Dermis microvascular lymphatic vessel endothelial cell (primary cell): Measurements from ENCODE around the gene LENEP. TPM values are rescaled to one million over a fixed set of nuclear protein-coding genes. Genes with fewer than 3 reads are reported as not detected.

Experiments
- DNase-seq, 2 donors: peaks; one replicate each; pipeline versions ENCODE4 v3.0.0 to v3.0.0-alpha.2; 2010; ENCODE audit warnings: low read depth in 2 of 2
- total RNA-seq: library from RNA; depleted of rRNA; stranded (reverse); fragments of >200 nt; gene quantifications from 2 replicates; pipeline ENCODE4 v1.2.1, GENCODE V29; 2014

Gene LENEP
- total RNA-seq, result 0.13 and 0.38 TPM in 2 replicates

GRCh38 chr1:154993572-154994268 is at the start of gene LENEP:
LENEP (plus strand) TSS chr1:154993586; CDS start chr1:154993608, 22 bp downstream.
- no peak for DNase-seq

- DNase-seq, result peak in 1 of 2 donors; percentile 51
Observed at GRCh38 chr1:154943649-154944400, 49.6 kb upstream of the LENEP start.

GRCh38 chr1:154944401-154945159 is 48.8 kb upstream of the LENEP start:
- no peak for DNase-seq

GRCh38 chr1:154945160-154945961 is 48.0 kb upstream of the LENEP start:
- no peak for DNase-seq

- no peak for DNase-seq
Observed at GRCh38 chr1:154945962-154946850, 47.2 kb upstream of the LENEP start.

- DNase-seq, result no peak
Observed at GRCh38 chr1:154948079-154948478, 45.3 kb upstream of the LENEP start.

GRCh38 chr1:154951901-154952657 is 41.3 kb upstream of the LENEP start:
- no peak for DNase-seq

GRCh38 chr1:154952664-154953063 is 40.7 kb upstream of the LENEP start:
- DNase-seq, result no peak

GRCh38 chr1:154953611-154954038 is 39.8 kb upstream of the LENEP start:
- DNase-seq, result no peak

- no peak for DNase-seq
Observed at GRCh38 chr1:154954541-154954940, 38.8 kb upstream of the LENEP start.

GRCh38 chr1:154955039-154955717 is 38.2 kb upstream of the LENEP start:
- DNase-seq, result peak; percentile 92 to 95

GRCh38 chr1:154955718-154956543 is 37.5 kb upstream of the LENEP start, which contains the start of gene PBXIP1:
PBXIP1 (minus strand) TSS chr1:154956099; CDS start chr1:154953721, 2,378 bp downstream.
- DNase-seq, result peak; percentile 91 to 92

- DNase-seq, result no peak
Observed at GRCh38 chr1:154956544-154956941, 36.8 kb upstream of the LENEP start.

GRCh38 chr1:154957091-154957657 is 36.2 kb upstream of the LENEP start:
- no peak for DNase-seq

- DNase-seq, result no peak
Observed at GRCh38 chr1:154958036-154958435, 35.4 kb upstream of the LENEP start.

GRCh38 chr1:154958681-154959425 is 34.5 kb upstream of the LENEP start:
- no peak for DNase-seq

- DNase-seq, result no peak
Observed at GRCh38 chr1:154959426-154959780, 34.0 kb upstream of the LENEP start.
